ENCODE results near the gene ADRB2.

DNA sequence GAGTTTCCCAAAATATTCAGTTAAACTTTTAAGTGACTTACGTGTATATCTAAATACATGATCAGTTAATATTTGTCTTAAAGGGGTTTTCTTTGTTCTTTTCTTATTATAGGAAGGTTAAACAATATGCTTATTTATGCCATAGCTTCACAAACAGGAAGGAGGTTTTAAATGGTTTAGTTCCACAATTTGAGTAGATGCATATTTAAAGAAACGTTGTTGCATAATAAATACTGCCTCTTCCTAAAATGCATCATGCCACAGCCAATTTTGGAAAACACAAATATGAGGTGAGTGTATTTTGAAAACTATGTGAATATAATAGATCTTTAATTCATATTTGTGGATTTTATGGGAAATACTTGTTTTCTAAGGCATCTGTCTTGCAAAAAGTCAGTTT, 2.5 kb upstream of the ADRB2 start:
- TF ChIP-seq, protein P1, sequence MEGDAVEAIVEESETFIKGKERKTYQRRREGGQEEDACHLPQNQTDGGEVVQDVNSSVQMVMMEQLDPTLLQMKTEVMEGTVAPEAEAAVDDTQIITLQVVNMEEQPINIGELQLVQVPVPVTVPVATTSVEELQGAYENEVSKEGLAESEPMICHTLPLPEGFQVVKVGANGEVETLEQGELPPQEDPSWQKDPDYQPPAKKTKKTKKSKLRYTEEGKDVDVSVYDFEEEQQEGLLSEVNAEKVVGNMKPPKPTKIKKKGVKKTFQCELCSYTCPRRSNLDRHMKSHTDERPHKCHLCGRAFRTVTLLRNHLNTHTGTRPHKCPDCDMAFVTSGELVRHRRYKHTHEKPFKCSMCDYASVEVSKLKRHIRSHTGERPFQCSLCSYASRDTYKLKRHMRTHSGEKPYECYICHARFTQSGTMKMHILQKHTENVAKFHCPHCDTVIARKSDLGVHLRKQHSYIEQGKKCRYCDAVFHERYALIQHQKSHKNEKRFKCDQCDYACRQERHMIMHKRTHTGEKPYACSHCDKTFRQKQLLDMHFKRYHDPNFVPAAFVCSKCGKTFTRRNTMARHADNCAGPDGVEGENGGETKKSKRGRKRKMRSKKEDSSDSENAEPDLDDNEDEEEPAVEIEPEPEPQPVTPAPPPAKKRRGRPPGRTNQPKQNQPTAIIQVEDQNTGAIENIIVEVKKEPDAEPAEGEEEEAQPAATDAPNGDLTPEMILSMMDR (IDR thresholded peaks at IDR 0.05) = no peak
- no peak for TF ChIP-seq POLR2A (IDR thresholded peaks at IDR 0.05)
